AG08396 (cell line): Measurements from ENCODE around the gene FEZ2.
"Not testable (repeated sequence)": the region's sequence is repeated elsewhere in the genome, so short reads cannot be mapped to it uniquely, and the experiment has no call there.

Experiments
- DNase-seq: peaks from one replicate; pipeline ENCODE4 v3.0.0; 2012; ENCODE audit warnings: low spot score, mixed read lengths

Gene FEZ2

GRCh38 chr2:36597532-36598377 is at the start of gene FEZ2:
FEZ2 (minus strand) TSS chr2:36598168; CDS start chr2:36598142, 26 bp downstream.
- peak; percentile 92 for DNase-seq

- DNase-seq, result no peak
Measured at GRCh38 chr2:36634981-36635597, 37.1 kb upstream of the FEZ2 start.

GRCh38 chr2:36633470-36634092 is 35.6 kb upstream of the FEZ2 start:
- DNase-seq, result no peak

GRCh38 chr2:36626756-36627155 is 28.8 kb upstream of the FEZ2 start:
- no peak for DNase-seq

- DNase-seq, result no peak
Measured at GRCh38 chr2:36626071-36626470, 28.1 kb upstream of the FEZ2 start.

- no peak for DNase-seq
Measured at GRCh38 chr2:36625304-36625703, 27.3 kb upstream of the FEZ2 start.

GRCh38 chr2:36620321-36620720 is 22.4 kb upstream of the FEZ2 start:
- DNase-seq, result no peak

GRCh38 chr2:36618381-36618780 is 20.4 kb upstream of the FEZ2 start:
- peak; percentile 58 for DNase-seq

- DNase-seq, result no peak
Measured at GRCh38 chr2:36616947-36617346, 19.0 kb upstream of the FEZ2 start.

- no peak for DNase-seq
Measured at GRCh38 chr2:36615222-36615621, 17.3 kb upstream of the FEZ2 start.

- no peak for DNase-seq
Measured at GRCh38 chr2:36613801-36614200, 15.8 kb upstream of the FEZ2 start.

GRCh38 chr2:36611316-36611990 is 13.5 kb upstream of the FEZ2 start:
- no peak for DNase-seq

- DNase-seq, result no peak
Measured at GRCh38 chr2:36609507-36609906, 11.5 kb upstream of the FEZ2 start.

GRCh38 chr2:36607947-36608346 is 10.0 kb upstream of the FEZ2 start:
- DNase-seq, result no peak

GRCh38 chr2:36606925-36607324 is 9.0 kb upstream of the FEZ2 start:
- DNase-seq, result no peak

- DNase-seq, result no peak
Measured at GRCh38 chr2:36605273-36605672, 7.3 kb upstream of the FEZ2 start.

GRCh38 chr2:36603629-36604028 is 5.7 kb upstream of the FEZ2 start:
- DNase-seq, result not testable (repeated sequence)

GRCh38 chr2:36597003-36597531 is 901 bp downstream of the FEZ2 start:
- no peak for DNase-seq

GRCh38 chr2:36596397-36596796 is 1.6 kb downstream of the FEZ2 start:
- no peak for DNase-seq

- DNase-seq, result no peak
Measured at GRCh38 chr2:36594849-36595248, 3.1 kb downstream of the FEZ2 start.

GRCh38 chr2:36589230-36589630 is 8.7 kb downstream of the FEZ2 start:
- DNase-seq, result no peak

GRCh38 chr2:36587556-36587955 is 10.4 kb downstream of the FEZ2 start:
- no peak for DNase-seq
